Trophoblast cell (in vitro differentiated cells and primary cell): ENCODE measurements around the gene PEBP1.

Source experiments
- DNase-seq, 2 donors: peaks; one replicate each; pipeline ENCODE4 v3.0.0-alpha.2; 2016
- H2AFZ ChIP-seq: 2 replicates; pipeline ENCODE4 v1.6.1; 2013; ENCODE audit warnings: low read length, moderate library complexity, mild to moderate bottlenecking; ENCODE audit not compliant: insufficient read depth, poor library complexity
- H2AK5ac ChIP-seq: 2 replicates; pipeline ENCODE4 v1.6.1; 2013; ENCODE audit warnings: mild to moderate bottlenecking, low read length
- H2BK120ac ChIP-seq: 2 replicates; pipeline ENCODE4 v1.6.1; 2013; ENCODE audit warnings: low read length, mild to moderate bottlenecking, moderate library complexity; ENCODE audit not compliant: insufficient read depth, poor library complexity
- H2BK12ac ChIP-seq: 2 replicates; pipeline ENCODE4 v1.6.1; 2013; ENCODE audit warnings: mild to moderate bottlenecking, low read length, moderate library complexity
- H2BK5ac ChIP-seq: 2 replicates; pipeline ENCODE4 v1.6.1; 2013; ENCODE audit warnings: low read length, low read depth, moderate library complexity, mild to moderate bottlenecking; ENCODE audit not compliant: poor library complexity
- H3K14ac ChIP-seq: 2 replicates; pipeline ENCODE4 v1.6.1; 2013; ENCODE audit warnings: mild to moderate bottlenecking, low read length
- H3K18ac ChIP-seq: 2 replicates; pipeline ENCODE4 v1.6.1; 2013; ENCODE audit warnings: mild to moderate bottlenecking, low read length
- H3K23ac ChIP-seq: 2 replicates; pipeline ENCODE4 v1.6.1; 2013; ENCODE audit warnings: low read length
- H3K27ac ChIP-seq: 2 replicates; pipeline ENCODE4 v1.5.1; 2013; ENCODE audit warnings: low read depth, mild to moderate bottlenecking, inconsistent platforms, low read length, moderate library complexity
- H3K27me3 ChIP-seq: 2 replicates; pipeline ENCODE4 v1.6.1; 2013; ENCODE audit warnings: inconsistent platforms, mild to moderate bottlenecking, low read length, moderate library complexity; ENCODE audit not compliant: insufficient read depth
- H3K36me3 ChIP-seq, 2 experiments: 1 replicate in 1 of 2; 2 replicates in 1 of 2; pipeline ENCODE4 v1.6.1; 2013; ENCODE audit warnings: low read length in 2 of 2, mild to moderate bottlenecking in 2 of 2, moderate library complexity in 1 of 2; ENCODE audit not compliant: insufficient read depth in 2 of 2, control insufficient read depth in 1 of 2
- H3K4ac ChIP-seq: 2 replicates; pipeline ENCODE4 v1.6.1; 2013; ENCODE audit warnings: low read depth, mild to moderate bottlenecking, low read length, moderate library complexity
- H3K4me1 ChIP-seq, 2 experiments: 1 replicate in 1 of 2; 2 replicates in 1 of 2; pipeline ENCODE4 v1.6.1; 2013; ENCODE audit warnings: low read length in 2 of 2, mild to moderate bottlenecking in 2 of 2, moderate library complexity in 1 of 2; ENCODE audit not compliant: insufficient read depth in 2 of 2, control insufficient read depth in 1 of 2
- H3K4me2 ChIP-seq: 2 replicates; pipeline ENCODE4 v1.6.1; 2013; ENCODE audit warnings: inconsistent platforms, mild to moderate bottlenecking, low read length, moderate library complexity
- H3K4me3 ChIP-seq: 2 replicates; pipeline ENCODE4 v1.5.1; 2013; ENCODE audit warnings: mild to moderate bottlenecking, low read depth, low read length, inconsistent platforms
- H3K79me1 ChIP-seq: one replicate; pipeline ENCODE4 v1.6.1; 2013; ENCODE audit warnings: low read length
- H3K79me2 ChIP-seq: 2 replicates; pipeline ENCODE4 v1.6.1; 2013; ENCODE audit warnings: low read length, mild to moderate bottlenecking; ENCODE audit not compliant: control insufficient read depth, insufficient read depth, poor library complexity
- H3K9ac ChIP-seq: 2 replicates; pipeline ENCODE4 v1.6.1; 2013; ENCODE audit warnings: mild to moderate bottlenecking, low read length
- H3K9me3 ChIP-seq: 2 replicates; pipeline ENCODE4 v1.6.1; 2013; ENCODE audit warnings: low read depth, mild to moderate bottlenecking, control low read depth, inconsistent platforms, low read length; ENCODE audit not compliant: insufficient read depth
- H4K12ac ChIP-seq: 2 replicates; pipeline ENCODE4 v1.6.1; 2013; ENCODE audit warnings: low read depth, mild to moderate bottlenecking, low read length, moderate library complexity
- H4K8ac ChIP-seq: 2 replicates; pipeline ENCODE4 v1.6.1; 2013; ENCODE audit warnings: low read depth, mild to moderate bottlenecking, low read length, moderate library complexity
- H4K91ac ChIP-seq: one replicate; pipeline ENCODE4 v1.6.1; 2013; ENCODE audit warnings: low read depth, mild to moderate bottlenecking, low read length, moderate library complexity
- WGBS: extraction: QIAGEN DNeasy Blood & Tissue Kit; methylation state at CpG from one replicate; pipeline ENCODE4 v1.1.7; 2013; ENCODE audit warnings: missing lambda C conversion rate; ENCODE audit not compliant: insufficient read length, insufficient coverage; ENCODE audit errors: extremely low coverage; 5-methylcytosine and 5-hydroxymethylcytosine counted together

PEBP1 gene

GRCh38 chr12:118109088-118109487, 26.8 kb upstream of the PEBP1 start:
- no peak overlapping the region for H3K4me3 ChIP-seq
- H3K23ac ChIP-seq: no peak overlapping the region
- H2BK120ac ChIP-seq: no peak overlapping the region
- peaks cover under 1% of the 10 kb centered on the region for H3K79me2 ChIP-seq
- WGBS: no CpG with 5 or more reads among the region's 1 CpG
- H3K4me2 ChIP-seq: no peak overlapping the region
- no peak overlapping the region for H2AK5ac ChIP-seq
- no peaks in the 10 kb centered on the region for H3K27me3 ChIP-seq
- no peaks in the 10 kb centered on the region for H3K36me3 ChIP-seq
- H2BK12ac ChIP-seq: no peak overlapping the region
- H2AFZ ChIP-seq: no peak overlapping the region
- H3K9me3 ChIP-seq: no peaks in the 10 kb centered on the region
- no peak for DNase-seq
- H4K8ac ChIP-seq: no peak overlapping the region
- no peak overlapping the region for H4K12ac ChIP-seq
- no peak overlapping the region for H3K4ac ChIP-seq
- H3K27ac ChIP-seq: no peak overlapping the region
- no peak overlapping the region for H4K91ac ChIP-seq
- no peak overlapping the region for H3K14ac ChIP-seq
- peaks cover 2% of the 10 kb centered on the region in 2 experiments for H3K4me1 ChIP-seq
- H3K79me1 ChIP-seq: peaks cover 2% of the 10 kb centered on the region
- no peak overlapping the region for H3K9ac ChIP-seq
- H2BK5ac ChIP-seq: no peak overlapping the region
- no peak overlapping the region for H3K18ac ChIP-seq

DNA sequence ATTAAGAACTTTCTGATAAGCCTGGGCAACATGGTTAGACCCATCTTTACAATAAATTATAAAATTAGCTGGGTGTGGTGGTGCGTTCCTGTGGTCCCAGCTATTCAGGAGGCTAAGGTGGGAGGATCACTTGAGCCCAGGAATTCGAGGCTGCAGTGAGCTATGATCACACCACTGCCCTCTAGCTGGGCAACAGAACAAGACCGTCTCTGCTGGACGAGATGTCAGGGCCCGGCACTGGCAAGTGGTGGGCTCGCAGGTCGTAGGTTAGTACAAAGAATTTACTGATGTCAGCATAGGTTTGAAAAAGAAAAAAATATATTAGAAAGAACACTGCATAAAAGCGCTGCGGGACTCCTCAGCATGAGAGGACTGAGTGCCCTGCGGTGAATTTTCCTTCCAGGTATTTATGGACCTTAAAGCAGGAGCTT, 16.5 kb upstream of the PEBP1 start:
- no peak overlapping the region for H3K4me3 ChIP-seq
- peak overlapping the region; percentile 23 for H2AFZ ChIP-seq
- H3K27ac ChIP-seq: no peak overlapping the region
- DNase-seq: no peak
- H3K79me1 ChIP-seq: no peaks in the 10 kb centered on the region
- no peaks in the 10 kb centered on the region for H3K79me2 ChIP-seq
- H2BK12ac ChIP-seq: no peak overlapping the region
- H3K27me3 ChIP-seq: no peaks in the 10 kb centered on the region
- no CpG with 5 or more reads among the region's 10 CpGs for WGBS
- H3K23ac ChIP-seq: no peak overlapping the region
- H3K9me3 ChIP-seq: no peaks in the 10 kb centered on the region
- H2BK120ac ChIP-seq: no peak overlapping the region
- H4K91ac ChIP-seq: no peak overlapping the region
- no peak overlapping the region for H3K18ac ChIP-seq
- no peak overlapping the region for H3K14ac ChIP-seq
- H2BK5ac ChIP-seq: no peak overlapping the region
- no peak overlapping the region for H4K12ac ChIP-seq
- H3K4me1 ChIP-seq: no peaks in the 10 kb centered on the region
- H3K36me3 ChIP-seq: no peaks in the 10 kb centered on the region
- no peak overlapping the region for H3K9ac ChIP-seq
- no peak overlapping the region for H2AK5ac ChIP-seq
- H3K4ac ChIP-seq: no peak overlapping the region
- no peak overlapping the region for H3K4me2 ChIP-seq
- H4K8ac ChIP-seq: no peak overlapping the region

- Histone ChIP-seq H3K23ac (no peak overlapping the region), H4K91ac (no peak overlapping the region), H3K4me1 (no peaks in the 10 kb centered on the region), H2AK5ac (no peak overlapping the region), H3K79me2 (no peaks in the 10 kb centered on the region), H3K4ac (no peak overlapping the region), H2AFZ (no peak overlapping the region), H3K14ac (no peak overlapping the region), H2BK12ac (no peak overlapping the region), H2BK5ac (no peak overlapping the region), H3K36me3 (no peaks in the 10 kb centered on the region), H3K4me3 (no peak overlapping the region), H3K4me2 (no peak overlapping the region), H3K27ac (no peak overlapping the region), H4K12ac (no peak overlapping the region), H3K79me1 (no peaks in the 10 kb centered on the region), H3K9me3 (no peaks in the 10 kb centered on the region), H2BK120ac (no peak overlapping the region), H4K8ac (no peak overlapping the region), H3K9ac (no peak overlapping the region), H3K18ac (no peak overlapping the region), H3K27me3 (no peaks in the 10 kb centered on the region)
- peak; percentile 51 to 77 for DNase-seq
- no CpG with 5 or more reads among the region's 8 CpGs for WGBS
Observed at GRCh38 chr12:118120579-118121363, 15.2 kb upstream of the PEBP1 start.

GRCh38 chr12:118122264-118122663, 13.7 kb upstream of the PEBP1 start:
- Histone ChIP-seq H3K4me1 (no peaks in the 10 kb centered on the region), H4K8ac (no peak overlapping the region), H4K91ac (no peak overlapping the region), H2BK5ac (no peak overlapping the region), H3K79me1 (no peaks in the 10 kb centered on the region), H2AK5ac (no peak overlapping the region), H4K12ac (no peak overlapping the region), H3K14ac (no peak overlapping the region), H3K36me3 (no peaks in the 10 kb centered on the region), H3K9me3 (no peaks in the 10 kb centered on the region), H3K4ac (no peak overlapping the region), H3K79me2 (no peaks in the 10 kb centered on the region), H2BK120ac (no peak overlapping the region), H3K9ac (no peak overlapping the region), H3K23ac (no peak overlapping the region), H3K18ac (no peak overlapping the region), H2AFZ (no peak overlapping the region), H3K4me3 (no peak overlapping the region), H2BK12ac (no peak overlapping the region), H3K27me3 (no peaks in the 10 kb centered on the region), H3K4me2 (no peak overlapping the region), H3K27ac (no peak overlapping the region)
- WGBS: no CpG with 5 or more reads among the region's 6 CpGs
- DNase-seq: no peak
